H1 (cell line): ENCODE results near the gene CANX. TPM values are rescaled to one million over a fixed set of nuclear protein-coding genes. Genes with fewer than 3 reads are reported as not detected.

Source experiments
- CTCF ChIA-PET: fragments of 300-600 bp; sonication (Branson Sonifier 250); formaldehyde crosslinking; loops from one replicate; lab custom pipeline; 2021; ENCODE audit not compliant: partially characterized antibody; lab: Charles Lee
- POLR2A ChIA-PET: fragments of 300-600 bp; sonication (Branson Sonifier 250); formaldehyde crosslinking; loops from one replicate; lab custom pipeline; 2021; ENCODE audit warnings: inconsistent platforms; ENCODE audit not compliant: partially characterized antibody; lab: Charles Lee
- DNase-seq, 2 experiments: peaks; one replicate each; pipeline versions ENCODE4 v3.0.0 to v3.0.0-alpha.2; 2010 to 2022; ENCODE audit warnings: low spot score in 2 of 2, low read depth in 1 of 2, mixed read lengths in 1 of 2
- FAIRE-seq: peaks from 2 replicates; lab custom pipeline; 2011; peaks lifted over from hg19 to GRCh38; lab: Jason Lieb, UNC
- H2AFZ ChIP-seq: 2 replicates; pipeline ENCODE4 v1.8.1; 2012; ENCODE audit warnings: low read length, inconsistent platforms
- H2AK5ac ChIP-seq: 2 replicates; pipeline ENCODE4 v1.6.1; 2013; ENCODE audit warnings: low read depth, low read length
- H2BK120ac ChIP-seq: replicated peaks from 2 replicates; pipeline ENCODE3; 2013; ENCODE audit warnings: low read depth, low read length, inconsistent platforms
- H2BK12ac ChIP-seq: 2 replicates; pipeline ENCODE4 v1.6.1; 2013; ENCODE audit warnings: low read depth, low read length
- H2BK15ac ChIP-seq: 2 replicates; pipeline ENCODE4 v1.6.1; 2013; ENCODE audit warnings: low read length
- H2BK20ac ChIP-seq: 2 replicates; pipeline ENCODE4 v1.6.1; 2013; ENCODE audit warnings: low read length
- H2BK5ac ChIP-seq: 2 replicates; pipeline ENCODE4 v1.6.1; 2013; ENCODE audit warnings: low read depth, low read length
- H3K14ac ChIP-seq: 2 replicates; pipeline ENCODE4 v1.6.1; 2013; ENCODE audit warnings: inconsistent platforms; ENCODE audit not compliant: insufficient read length
- H3K18ac ChIP-seq: 2 replicates; pipeline ENCODE4 v1.6.1; 2013; ENCODE audit warnings: low read length; ENCODE audit errors: extremely low read depth
- H3K23ac ChIP-seq: 2 replicates; pipeline ENCODE4 v1.6.1; 2013; ENCODE audit warnings: inconsistent platforms; ENCODE audit not compliant: insufficient read length
- H3K23me2 ChIP-seq: 2 replicates; pipeline ENCODE4 v1.6.1; 2013; ENCODE audit warnings: low read depth, low read length
- H3K27ac ChIP-seq: 2 replicates; pipeline ENCODE4 v1.6.1; 2011; ENCODE audit warnings: low read depth, low read length, inconsistent platforms
- H3K27me3 ChIP-seq, 4 experiments: replicated peaks in 1 of 4; 1 replicate in 1 of 4; 2 replicates in 3 of 4; pipeline versions ENCODE4 v1.6.1 to v1.8.1; 2011 to 2013; ENCODE audit warnings: low read length in 3 of 4, mild to moderate bottlenecking in 3 of 4, inconsistent platforms in 2 of 4, mixed read lengths in 2 of 4, moderate library complexity in 1 of 4; ENCODE audit not compliant: control insufficient read depth in 3 of 4, insufficient read depth in 3 of 4; ENCODE audit errors: extremely low read depth in 1 of 4
- H3K36me3 ChIP-seq, 4 experiments: 2 replicates each; pipeline versions ENCODE4 v1.6.1 to v1.8.1; 2011 to 2013; ENCODE audit warnings: mild to moderate bottlenecking in 4 of 4, low read length in 3 of 4, moderate library complexity in 2 of 4, control low read depth in 1 of 4, inconsistent platforms in 1 of 4; ENCODE audit not compliant: insufficient read depth in 4 of 4, control insufficient read depth in 2 of 4
- H3K4ac ChIP-seq: replicated peaks from 2 replicates; pipeline ENCODE3; 2013; ENCODE audit warnings: low read length, low read depth, mixed read lengths, inconsistent platforms; ENCODE audit not compliant: insufficient read length
- H3K4me1 ChIP-seq, 4 experiments: replicated peaks in 1 of 4; 1 replicate in 1 of 4; 2 replicates in 3 of 4; pipeline versions ENCODE4 v1.6.1 to v1.8.1; 2011 to 2013; ENCODE audit warnings: low read length in 3 of 4, inconsistent platforms in 2 of 4, mixed read lengths in 1 of 4; ENCODE audit not compliant: insufficient read depth in 4 of 4, control insufficient read depth in 3 of 4
- H3K4me2 ChIP-seq, 2 experiments: 2 replicates each; pipeline versions ENCODE4 v1.6.1 to v1.8.1; 2011 to 2013; ENCODE audit warnings: low read depth in 2 of 2, low read length in 2 of 2, control low read depth in 1 of 2, inconsistent platforms in 1 of 2, mild to moderate bottlenecking in 1 of 2; ENCODE audit not compliant: insufficient read depth in 1 of 2
- H3K4me3 ChIP-seq, 4 experiments: fragments of 200-600, 300-600 bp in 1 of 4; sonication (generic), shearing (Covaris generic), sonication (Bioruptor Twin) in 1 of 4; 2 replicates each; pipeline versions ENCODE4 v1.5.1 to v1.8.1; 2011 to 2016; ENCODE audit warnings: low read length in 4 of 4, low read depth in 3 of 4, control low read depth in 2 of 4, inconsistent platforms in 2 of 4, mild to moderate bottlenecking in 2 of 4, mixed read lengths in 1 of 4, moderate library complexity in 1 of 4; ENCODE audit not compliant: insufficient read depth in 2 of 4; ENCODE audit errors: extremely low read depth in 1 of 4
- H3K56ac ChIP-seq: replicated peaks from 2 replicates; pipeline ENCODE3; 2013; ENCODE audit warnings: low read depth, mild to moderate bottlenecking, mixed read lengths, low read length, inconsistent platforms; ENCODE audit not compliant: insufficient read length
- H3K79me1 ChIP-seq: 2 replicates; pipeline ENCODE4 v1.6.1; 2013; ENCODE audit warnings: low read depth, low read length, control low read depth
- H3K79me2 ChIP-seq, 2 experiments: 2 replicates each; pipeline versions ENCODE4 v1.6.1 to v1.8.1; 2012 to 2013; ENCODE audit warnings: low read length in 2 of 2, mild to moderate bottlenecking in 2 of 2, inconsistent platforms in 1 of 2; ENCODE audit not compliant: insufficient read depth in 2 of 2, control insufficient read depth in 1 of 2
- H3K9ac ChIP-seq, 4 experiments: replicated peaks in 1 of 4; 1 replicate in 1 of 4; 2 replicates in 3 of 4; pipeline versions ENCODE4 v1.6.1 to v1.8.1; 2011 to 2013; ENCODE audit warnings: low read depth in 3 of 4, low read length in 3 of 4, control low read depth in 2 of 4, mild to moderate bottlenecking in 2 of 4, moderate library complexity in 2 of 4, inconsistent platforms in 1 of 4; ENCODE audit errors: extremely low read depth in 1 of 4
- H3K9me3 ChIP-seq, 2 experiments: 2 replicates each; pipeline versions ENCODE4 v1.6.1 to v1.8.1; 2012 to 2013; ENCODE audit warnings: mild to moderate bottlenecking in 2 of 2, moderate library complexity in 2 of 2, control low read depth in 1 of 2, inconsistent platforms in 1 of 2, low read depth in 1 of 2, low read length in 1 of 2, mixed read lengths in 1 of 2; ENCODE audit not compliant: insufficient read depth in 2 of 2
- H4K20me1 ChIP-seq, 2 experiments: replicated peaks in 1 of 2; 2 replicates each; pipeline versions ENCODE3 to v1.8.1; 2011 to 2013; ENCODE audit warnings: inconsistent platforms in 2 of 2, low read length in 2 of 2, mild to moderate bottlenecking in 1 of 2; ENCODE audit not compliant: insufficient read depth in 2 of 2, control insufficient read depth in 1 of 2
- H4K5ac ChIP-seq: 2 replicates; pipeline ENCODE4 v1.6.1; 2013; ENCODE audit warnings: low read length, low read depth, mixed read lengths, inconsistent platforms; ENCODE audit not compliant: insufficient read length
- H4K8ac ChIP-seq: 2 replicates; pipeline ENCODE4 v1.8.0; 2013; ENCODE audit warnings: mild to moderate bottlenecking, moderate library complexity, low read length, inconsistent platforms; ENCODE audit not compliant: insufficient read depth; ENCODE audit errors: extremely low read depth
- H4K91ac ChIP-seq: replicated peaks from 2 replicates; pipeline ENCODE3; 2013; ENCODE audit warnings: low read length, mixed read lengths, inconsistent platforms; ENCODE audit not compliant: insufficient read length
- TBP ChIP-seq: IDR thresholded peaks from 2 replicates; pipeline ENCODE4 v1.6.1; 2011; ENCODE audit warnings: low read depth, low read length, improper control_type of control experiment
- TCF12 ChIP-seq: IDR thresholded peaks from 2 replicates; pipeline ENCODE4 v1.6.1; 2011; ENCODE audit warnings: low read depth, mild to moderate bottlenecking, low read length
- WGBS, 2 experiments: shearing (Covaris generic) in 1 of 2; methylation state at CpG; one replicate each; pipeline versions ENCODE4 v1.1.6 to v1.1.7; 2013 to 2015; ENCODE audit warnings: low lambda C conversion rate in 2 of 2, mixed read lengths in 2 of 2, inconsistent platforms in 1 of 2, low coverage in 1 of 2, missing lambda C conversion rate in 1 of 2; ENCODE audit not compliant: insufficient replicate concordance in 2 of 2, insufficient coverage in 1 of 2, insufficient read length in 1 of 2; ENCODE audit errors: extremely low coverage in 1 of 2, missing lambda C conversion rate in 1 of 2; 5-methylcytosine and 5-hydroxymethylcytosine counted together
- polyA plus RNA-seq, 7 experiments: library from polyadenylated mRNA; depleted of rRNA in 3 of 7; stranded (reverse) in 5 of 7; unstranded in 2 of 7; fragments of >200 nt in 5 of 7; fragments of 200-250 nt in 2 of 7; gene quantifications; 1 replicate in 5 of 7; 2 replicates in 1 of 7; 4 replicates in 1 of 7; pipeline versions ENCODE4 v1.2.1 to v1.2.3, GENCODE V29; 2011 to 2013; ENCODE audit warnings: missing spikeins in 2 of 7, mixed read lengths in 2 of 7
- total RNA-seq: library from RNA; stranded (reverse); fragmentation: NEBNext Ultra II Directional; extraction: Animal tissue kit (Norgen Biotek cat#: 25700); gene quantifications from 2 replicates; pipeline ENCODE4 v1.2.1, GENCODE V29; 2021

Gene CANX
- total and polyA plus RNA-seq, 2 of the 8 experiments (the other 6 are each of a cell fraction or from before 2014, with no cell fraction given): 136 to 691 TPM

- Histone ChIP-seq H3K36me3 (peaks cover 10 to 30% (median 14%) of the 10 kb centered on the region in 4 experiments; a peak in 7 of 8 replicates), H3K9ac (peak overlapping the region; percentile 90 to 100 (median 97)), H2BK20ac (no peak overlapping the region), H3K27ac (peak overlapping the region; percentile 85; the same call in 1 of the 2 replicates), H4K91ac (no peak overlapping the region), H3K4me1 (peaks cover 0 to 3% (median 3%) of the 10 kb centered on the region in 4 experiments; a peak in 3 of 7 replicates), H3K79me1 (peaks cover 2% of the 10 kb centered on the region), H3K27me3 (no peaks in the 10 kb centered on the region), H2BK120ac (no peak overlapping the region), H3K14ac (no peak overlapping the region), H4K8ac (no peak overlapping the region), H3K23ac (no peak overlapping the region), H2BK12ac (no peak overlapping the region), H3K56ac (no peak overlapping the region), H3K18ac (peak overlapping the region; percentile 80), H3K79me2 (peaks cover 28 to 58% of the 10 kb centered on the region in 2 experiments), H3K4me2 (peak overlapping the region; percentile 71 to 72), H3K9me3 (no peaks in the 10 kb centered on the region), H2BK5ac (0 out of 2 replicates have a peak overlapping the region, but pooled peaks have one; percentile 77), H4K5ac (no peak overlapping the region), H2AK5ac (no peak overlapping the region), H3K4me3 (peak overlapping the region; percentile 64 to 80 (median 76)), H2BK15ac (no peak overlapping the region), H4K20me1 (peaks cover 12 to 13% of the 10 kb centered on the region in 2 experiments), H3K23me2 (peaks cover 4% of the 10 kb centered on the region; the same call in 1 of the 2 replicates), H3K4ac (no peak overlapping the region), H2AFZ (no peak overlapping the region)
- DNase-seq: no peak
- FAIRE-seq: no peak
- POLR2A ChIA-PET: interaction anchor here (0.9 to 7.4 kb wide), 11 partner anchors 9 to 110 kb away, joined by 3 to 60 read pairs (median 5); partner anchors contain the start of gene HNRNPH1
- CTCF ChIA-PET: interaction anchor here (0.8 to 2.0 kb wide), 2 partner anchors 34 to 44 kb away, joined by 3 to 5 read pairs; no protein-coding TSS in a partner anchor
- TF ChIP-seq TBP: 0 out of 2 replicates have a peak, but pooled peaks have one; percentile 31
- no peak for TF ChIP-seq TCF12
- WGBS, 2 experiments: 8% methylated on average over 2 of the region's 2 CpGs; no CpG with 5 or more reads in 1 of the 2 experiments
These were observed 35.0 kb downstream of the CANX start for GRCh38 chr5:179733772-179734126.
